Body of pancreas (tissue), 4 donors: ENCODE data around the gene ITGAV.

Experiments used
- CTCF ChIP-seq, 7 experiments: fragments of 450-650 bp in 4 of 7; fragments of 200-600 bp in 3 of 7; sonication (generic) in 3 of 7; IDR thresholded peaks; one replicate each; pipeline ENCODE4 v1.5.1; 2016 to 2019; ENCODE audit warnings: antibody characterized with exemption in 7 of 7
- POLR2A ChIP-seq, 3 donors: fragments of 450-650 bp; IDR thresholded peaks; one replicate each; pipeline ENCODE4 v1.6.1; 2016; ENCODE audit warnings: antibody characterized with exemption in 3 of 3, mild to moderate bottlenecking in 2 of 3

DNA sequence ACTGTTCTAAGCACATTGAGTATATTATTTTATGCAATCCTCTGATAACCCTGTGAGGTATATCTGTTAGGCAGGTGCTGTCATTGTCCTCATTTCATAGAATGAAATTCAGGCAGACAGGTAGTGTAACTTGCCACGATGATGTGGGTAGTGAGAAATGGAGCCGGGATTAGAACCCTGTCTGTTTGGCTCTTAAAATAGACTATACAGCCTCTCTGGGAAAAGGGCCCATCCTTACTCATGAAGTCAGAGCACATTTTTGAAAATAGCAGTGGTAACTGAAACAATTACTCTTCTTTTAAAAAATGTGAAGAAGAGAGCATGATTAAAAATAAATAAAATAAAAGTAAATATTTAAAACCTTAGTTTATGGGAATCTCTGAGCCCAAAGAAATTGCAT lies 127.0 kb downstream of the ITGAV start:
- TF ChIP-seq CTCF (IDR thresholded peaks at IDR 0.05) (no peak), POLR2A (IDR thresholded peaks at IDR 0.05) (no peak)
